ENCODE measurements around the gene PPM1H.

Gene PPM1H

GRCh38 chr12:62683776-62684569, 251.0 kb downstream of the PPM1H start:
- Histone ChIP-seq H3K27me3 (no peaks in the 10 kb centered on the region), H3K9me3 (no peaks in the 10 kb centered on the region), H3K36me3 (no peaks in the 10 kb centered on the region), H3K4me1 (peaks cover 0 to 39% (median 29%) of the 10 kb centered on the region in 4 donors), H3K27ac (peak overlapping the region; percentile 73 to 77), H3K4me3 (no peak overlapping the region)
- TF ChIP-seq, protein P1, sequence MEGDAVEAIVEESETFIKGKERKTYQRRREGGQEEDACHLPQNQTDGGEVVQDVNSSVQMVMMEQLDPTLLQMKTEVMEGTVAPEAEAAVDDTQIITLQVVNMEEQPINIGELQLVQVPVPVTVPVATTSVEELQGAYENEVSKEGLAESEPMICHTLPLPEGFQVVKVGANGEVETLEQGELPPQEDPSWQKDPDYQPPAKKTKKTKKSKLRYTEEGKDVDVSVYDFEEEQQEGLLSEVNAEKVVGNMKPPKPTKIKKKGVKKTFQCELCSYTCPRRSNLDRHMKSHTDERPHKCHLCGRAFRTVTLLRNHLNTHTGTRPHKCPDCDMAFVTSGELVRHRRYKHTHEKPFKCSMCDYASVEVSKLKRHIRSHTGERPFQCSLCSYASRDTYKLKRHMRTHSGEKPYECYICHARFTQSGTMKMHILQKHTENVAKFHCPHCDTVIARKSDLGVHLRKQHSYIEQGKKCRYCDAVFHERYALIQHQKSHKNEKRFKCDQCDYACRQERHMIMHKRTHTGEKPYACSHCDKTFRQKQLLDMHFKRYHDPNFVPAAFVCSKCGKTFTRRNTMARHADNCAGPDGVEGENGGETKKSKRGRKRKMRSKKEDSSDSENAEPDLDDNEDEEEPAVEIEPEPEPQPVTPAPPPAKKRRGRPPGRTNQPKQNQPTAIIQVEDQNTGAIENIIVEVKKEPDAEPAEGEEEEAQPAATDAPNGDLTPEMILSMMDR (IDR thresholded peaks at IDR 0.05), result no peak
- peak; percentile 60 to 77 for DNase-seq
- intact Hi-C loops (cut with DNase I; ENCODE audit: low total_unique reads), result no loop called here

- Histone ChIP-seq H3K27me3 (no peaks in the 10 kb centered on the region), H3K9me3 (no peaks in the 10 kb centered on the region), H3K4me3 (no peak overlapping the region), H3K27ac (no peak overlapping the region), H3K4me1 (peaks cover 0 to 23% (median 19%) of the 10 kb centered on the region in 4 donors), H3K36me3 (no peaks in the 10 kb centered on the region)
- no peak for DNase-seq
- intact Hi-C loops (cut with DNase I; ENCODE audit: low total_unique reads), result no loop called here
- TF ChIP-seq, protein P1 (IDR thresholded peaks at IDR 0.05), result no peak
Observed at GRCh38 chr12:62681306-62681705, 253.6 kb downstream of the PPM1H start.

DNA sequence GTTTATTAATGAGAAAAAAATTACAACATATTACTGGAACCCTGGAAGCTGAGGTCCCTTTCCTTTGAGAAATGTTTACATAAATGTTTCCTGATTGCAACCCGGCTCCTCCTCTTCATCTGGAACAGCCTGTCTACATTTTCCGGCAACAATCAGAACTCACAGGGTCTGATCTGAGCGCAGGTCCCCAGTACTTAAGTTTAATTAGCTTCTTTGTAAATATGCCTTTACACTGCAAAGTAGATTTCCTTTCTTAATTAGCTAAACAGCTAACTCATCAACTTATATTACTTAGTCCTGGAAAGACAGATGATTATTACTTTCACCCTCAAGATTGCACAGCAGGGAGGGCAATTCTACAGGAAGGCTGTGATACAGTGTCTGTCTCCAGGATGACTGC, 255.3 kb downstream of the PPM1H start:
- Histone ChIP-seq H3K27ac (no peak overlapping the region), H3K4me3 (no peak overlapping the region), H3K36me3 (no peaks in the 10 kb centered on the region), H3K4me1 (peaks cover 0 to 16% (median 14%) of the 10 kb centered on the region in 4 donors), H3K27me3 (no peaks in the 10 kb centered on the region), H3K9me3 (no peaks in the 10 kb centered on the region)
- DNase-seq, result no peak
- TF ChIP-seq, protein P1 (IDR thresholded peaks at IDR 0.05), result no peak
- intact Hi-C loops (cut with DNase I; ENCODE audit: low total_unique reads), result no loop called here

DNA sequence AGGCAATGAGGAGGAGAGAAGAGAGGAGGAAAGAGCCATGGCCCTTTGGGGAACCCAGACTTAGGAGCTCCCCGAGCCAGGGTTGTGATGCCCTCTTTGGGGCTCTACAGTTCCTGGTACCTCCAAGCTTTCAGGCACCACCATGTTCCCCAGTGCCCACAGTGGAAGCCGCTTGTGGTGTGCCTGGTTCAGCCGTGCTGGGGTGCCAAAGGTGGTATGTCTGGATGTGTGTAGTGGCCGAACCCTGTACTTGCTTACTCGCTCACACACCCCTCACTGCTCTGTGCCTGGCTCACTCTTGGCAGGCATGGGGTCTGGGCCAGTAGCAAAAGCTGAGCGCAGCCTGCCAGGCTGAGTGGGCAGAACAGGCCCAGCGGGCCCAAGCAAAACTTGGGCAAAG, 257.6 kb downstream of the PPM1H start:
- DNase-seq, result no peak
- TF ChIP-seq, protein P1 (IDR thresholded peaks at IDR 0.05), result no peak
- Histone ChIP-seq H3K9me3 (no peaks in the 10 kb centered on the region), H3K4me1 (no peaks in the 10 kb centered on the region), H3K4me3 (no peak overlapping the region), H3K27me3 (no peaks in the 10 kb centered on the region), H3K27ac (no peak overlapping the region), H3K36me3 (no peaks in the 10 kb centered on the region)
- intact Hi-C loops (cut with DNase I; ENCODE audit: low total_unique reads), result no loop called here

DNA sequence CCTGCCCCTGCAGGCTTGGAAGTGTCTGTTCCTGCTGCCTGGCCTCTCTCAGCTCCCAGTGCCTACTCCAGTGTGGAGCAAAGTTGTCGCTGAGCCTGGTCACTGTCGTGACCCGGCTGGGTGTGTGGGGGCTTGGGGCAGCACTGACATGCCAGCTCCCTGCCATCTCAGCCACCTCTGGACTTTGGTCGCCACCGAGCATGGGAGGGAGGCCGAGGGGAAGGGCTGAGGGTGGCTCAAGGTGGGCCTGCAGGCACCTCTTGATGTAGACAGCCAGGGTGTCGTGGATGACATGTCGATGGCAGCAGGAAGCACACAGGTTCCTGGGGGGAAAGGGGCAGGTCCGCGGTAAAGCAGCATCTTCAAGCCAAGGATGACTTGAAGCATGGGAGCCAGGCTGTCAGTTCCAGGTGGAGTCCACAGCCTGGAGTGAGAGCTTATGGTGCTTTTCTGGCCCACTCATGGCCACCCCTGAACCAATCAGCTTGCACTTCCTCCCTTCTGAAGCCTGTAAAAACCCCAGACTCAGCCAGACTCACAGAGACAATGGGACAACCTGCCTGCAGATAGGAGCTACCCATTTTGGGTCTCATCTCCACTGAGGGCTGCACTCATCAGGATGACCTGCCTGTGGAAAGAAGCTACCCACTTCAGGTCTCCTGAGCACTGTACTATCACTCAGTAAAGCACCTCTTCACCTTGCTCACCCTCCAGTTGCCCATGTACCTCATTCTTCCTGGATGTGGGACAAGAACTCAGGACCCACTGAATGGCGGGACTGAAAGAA, 258.2 kb downstream of the PPM1H start:
- no peak for DNase-seq
- no peaks in the 10 kb centered on the region for H3K9me3 ChIP-seq
- no peak overlapping the region for H3K27ac ChIP-seq
- no peaks in the 10 kb centered on the region for H3K4me1 ChIP-seq
- intact Hi-C loops (cut with DNase I; ENCODE audit: low total_unique reads), result no loop called here
- H3K4me3 ChIP-seq, result no peak overlapping the region
- no peaks in the 10 kb centered on the region for H3K36me3 ChIP-seq
- TF ChIP-seq, protein P1 (IDR thresholded peaks at IDR 0.05), result no peak
- no peaks in the 10 kb centered on the region for H3K27me3 ChIP-seq
